ENCODE results near the gene CENPVL1.
"Not testable (repeated sequence)": the region's sequence is repeated elsewhere in the genome, so short reads cannot be mapped to it uniquely, and the experiment has no call there.

CENPVL1 gene

GRCh38 chrX:51710277-51711164 is at the start of gene CENPVL1:
CENPVL1 (plus strand) TSS chrX:51710512; CDS start chrX:51710512, 0 bp downstream.
- DNase-seq: not testable (repeated sequence)

DNA sequence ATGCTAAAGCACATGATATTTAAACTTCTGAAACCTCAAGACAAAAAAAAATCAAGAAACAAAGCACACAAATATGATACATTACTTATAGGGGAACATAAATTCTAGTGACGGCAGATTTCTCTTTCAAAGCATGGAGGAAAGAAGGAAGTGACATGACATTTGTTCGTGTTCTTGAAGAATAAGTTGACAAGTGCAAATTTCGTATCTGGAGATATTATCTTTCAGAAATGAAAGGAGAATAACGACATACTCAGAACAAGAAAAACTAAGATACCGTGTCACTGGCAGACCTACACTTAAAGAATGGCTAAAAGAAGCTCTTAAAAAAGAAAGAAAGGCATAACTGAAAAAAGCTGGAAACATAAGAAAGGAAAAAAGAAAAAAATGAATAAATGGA is 44.3 kb upstream of the CENPVL1 start:
- no peak for DNase-seq

- DNase-seq: not testable (repeated sequence)
Observed at GRCh38 chrX:51679689-51680433, 30.5 kb upstream of the CENPVL1 start.

DNA sequence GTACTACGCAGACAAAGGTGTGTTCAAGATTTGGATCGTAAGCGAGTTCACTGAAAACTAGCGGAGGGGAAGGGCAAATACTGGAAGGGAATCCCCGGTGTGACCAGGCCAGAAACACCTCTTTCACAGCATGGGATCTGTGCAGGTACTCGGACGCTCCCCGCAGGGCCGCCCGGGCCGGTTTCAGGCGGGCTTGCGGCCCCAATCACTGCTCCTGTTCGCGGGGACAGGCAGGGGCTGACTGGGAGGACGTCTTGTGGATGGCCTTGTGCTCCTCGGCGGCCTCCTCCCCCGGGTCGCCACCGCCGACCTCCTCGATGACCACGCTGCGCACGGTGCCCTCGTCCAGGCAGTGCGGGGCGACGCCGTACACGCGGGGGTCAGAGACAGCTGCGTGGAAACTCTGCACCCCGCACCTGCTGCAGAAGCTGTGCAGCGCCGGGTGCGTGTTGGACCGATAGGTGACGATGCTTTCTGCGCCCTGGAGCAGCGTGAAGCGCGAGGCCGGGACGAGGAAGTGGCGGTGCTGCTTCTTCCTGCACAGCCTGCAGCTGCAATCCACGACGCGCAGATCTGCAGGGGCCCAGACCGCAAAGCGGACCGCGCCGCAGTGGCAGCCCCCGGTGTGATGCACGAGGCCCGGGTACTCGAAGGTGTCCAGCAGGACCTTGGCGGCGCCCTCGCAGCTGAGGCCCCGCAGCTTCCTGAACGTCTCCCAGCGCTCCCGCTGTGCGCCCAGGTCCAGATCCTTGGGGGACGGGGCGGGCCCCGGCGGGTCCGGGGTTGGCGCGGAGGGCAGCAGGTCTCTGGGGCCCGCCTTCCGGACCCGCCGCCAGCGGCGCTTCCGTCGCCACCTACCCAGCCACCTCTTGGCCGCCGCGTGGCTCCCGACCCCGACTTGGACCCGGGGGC is 28.2 kb upstream of the CENPVL1 start:
- not testable (repeated sequence) for DNase-seq

DNA sequence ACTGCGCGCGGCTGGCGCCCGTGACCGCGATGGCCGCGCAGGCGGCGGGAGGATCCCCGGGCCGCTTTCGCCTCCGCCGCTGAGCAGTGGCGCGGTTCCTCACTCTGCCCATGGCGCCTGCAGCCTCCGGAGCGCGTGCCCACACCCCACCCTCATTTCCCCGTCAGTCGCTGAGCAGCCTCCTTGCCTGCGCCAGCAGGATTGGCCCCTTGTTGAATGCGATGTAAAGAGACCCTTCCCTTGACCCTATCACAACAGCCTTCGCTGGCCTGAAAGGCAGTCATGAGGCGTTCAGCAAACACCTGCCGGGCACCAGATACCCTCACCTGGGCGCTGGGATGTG is 27.6 kb upstream of the CENPVL1 start, which contains the start of gene CENPVL2:
CENPVL2 (minus strand) TSS at position 112 of the 343 bp plus-strand sequence; CDS start at position 112, 0 bp downstream.
- DNase-seq: not testable (repeated sequence)

DNA sequence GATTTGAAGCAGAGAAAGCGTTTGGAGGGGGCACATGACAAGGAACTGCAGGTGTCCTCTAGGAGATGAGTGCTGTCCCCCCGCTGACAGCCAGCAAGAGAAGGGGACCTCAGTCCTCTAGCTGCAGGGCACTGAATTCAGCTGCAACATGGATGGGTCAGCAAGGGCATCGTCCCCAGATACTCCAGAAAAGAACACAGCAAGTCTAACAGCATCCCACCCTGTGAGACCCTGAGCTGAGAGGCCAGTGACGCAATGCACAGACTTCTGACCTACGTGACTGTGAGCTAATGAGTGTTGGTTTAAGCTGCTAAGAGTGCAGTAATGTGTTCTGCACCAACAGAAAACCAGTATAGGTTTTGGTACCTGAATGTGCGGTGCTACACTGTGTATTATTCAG is 16.1 kb upstream of the CENPVL1 start:
- no peak for DNase-seq

DNA sequence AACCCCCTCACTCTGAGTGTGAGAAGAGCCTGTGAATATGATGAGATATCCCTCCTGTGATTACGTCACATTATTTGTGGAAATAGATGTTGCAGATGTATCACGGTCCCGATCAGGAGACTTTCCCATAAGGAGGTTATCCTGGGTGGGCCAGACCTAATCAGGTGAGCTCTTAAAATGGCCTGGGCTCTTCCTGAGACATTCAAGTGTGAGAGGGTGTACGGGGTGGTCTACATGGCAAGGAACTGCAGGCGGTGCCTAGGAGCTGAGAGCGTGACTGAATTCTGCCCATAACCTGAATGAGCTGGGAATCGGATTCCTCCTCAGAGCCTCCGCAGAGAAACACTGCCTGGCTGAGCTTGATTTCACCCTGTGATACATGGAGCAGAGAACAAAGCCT is 12.9 kb upstream of the CENPVL1 start:
- DNase-seq: no peak

DNA sequence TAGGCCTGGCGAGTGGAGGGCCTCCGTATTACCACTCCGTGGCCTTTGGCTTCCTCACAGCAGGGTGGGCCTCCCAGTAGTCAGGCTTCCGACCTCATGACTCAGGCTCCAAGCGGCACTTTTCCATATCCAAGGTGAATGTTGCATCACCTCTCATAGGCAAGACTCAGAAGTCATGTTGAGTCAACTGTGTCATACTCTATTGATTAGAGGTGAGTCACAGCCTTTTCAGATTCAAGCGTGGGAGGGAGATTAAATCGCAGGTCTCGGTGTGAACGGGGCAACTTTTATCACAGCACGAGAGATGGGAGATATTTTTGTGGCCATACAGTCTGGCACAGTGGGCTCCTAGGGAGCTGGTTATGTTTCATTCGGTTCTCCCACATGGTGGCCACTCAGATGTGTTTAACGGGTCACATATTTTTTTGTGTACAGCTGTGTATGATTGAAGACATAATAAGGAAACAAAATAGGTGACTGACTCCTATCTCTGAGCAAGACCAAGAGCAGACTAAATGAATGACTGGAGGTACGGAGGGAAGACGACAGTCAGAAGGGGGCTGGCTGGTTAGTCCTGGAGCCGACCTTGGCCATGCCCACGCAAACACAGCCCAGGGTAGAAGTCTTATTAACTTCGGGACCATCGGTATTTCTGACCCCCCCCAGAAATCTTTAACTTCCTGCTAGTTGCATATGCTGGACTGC is 2.8 kb downstream of the CENPVL1 start:
- not testable (repeated sequence) for DNase-seq

- DNase-seq: no peak
Observed at GRCh38 chrX:51728202-51728601, 17.9 kb downstream of the CENPVL1 start.

DNA sequence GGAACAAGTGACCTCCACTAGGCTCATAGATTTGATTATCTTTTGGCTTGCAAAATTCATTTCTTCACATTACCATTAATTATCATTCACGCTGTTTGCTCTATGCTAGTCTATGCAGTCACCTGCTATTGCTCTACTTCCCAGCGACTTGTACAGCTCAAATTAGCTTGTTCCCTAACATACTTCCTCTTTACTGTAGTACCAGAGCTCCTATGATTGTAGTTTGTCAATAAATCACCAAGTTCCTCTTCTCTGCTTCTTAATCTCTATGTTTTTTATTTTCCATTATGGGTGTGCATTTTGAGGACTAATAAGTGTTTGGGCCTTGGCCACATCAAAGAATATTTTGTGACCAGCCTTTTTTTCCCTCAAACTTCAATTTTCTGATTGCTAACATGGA is 26.8 kb downstream of the CENPVL1 start:
- no peak for DNase-seq

- no peak for DNase-seq
Observed at GRCh38 chrX:51742586-51742985, 32.3 kb downstream of the CENPVL1 start.

GRCh38 chrX:51743179-51743957 is 33.1 kb downstream of the CENPVL1 start, which contains the start of gene GSPT2:
GSPT2 (plus strand) TSS chrX:51743442; CDS start chrX:51743627, 185 bp downstream.
- no peak for DNase-seq

- DNase-seq: no peak
Observed at GRCh38 chrX:51747671-51748070, 37.4 kb downstream of the CENPVL1 start.

- DNase-seq: no peak
Observed at GRCh38 chrX:51759055-51759839, 48.9 kb downstream of the CENPVL1 start.

DNA sequence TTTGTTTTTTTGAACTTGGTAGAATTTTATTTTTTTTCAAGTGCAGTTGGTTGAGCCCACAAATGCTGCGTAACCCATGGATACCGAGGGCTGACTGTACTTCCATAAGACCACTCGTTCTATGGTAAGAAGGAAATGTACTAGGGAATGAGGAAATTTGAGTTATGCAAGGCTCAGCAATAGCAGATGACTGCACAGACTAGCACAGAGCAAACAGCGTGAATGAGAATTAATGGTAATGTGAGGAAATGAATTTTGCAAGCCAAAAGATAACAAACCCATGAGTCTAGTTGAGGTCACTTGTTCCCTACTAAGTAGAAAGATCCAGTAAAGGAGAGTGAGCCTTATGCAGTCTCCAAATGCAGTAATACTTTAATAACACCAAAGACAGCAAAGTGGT is 50.3 kb downstream of the CENPVL1 start:
- no peak for DNase-seq
